DOHH2 (cell line): ENCODE measurements around the gene ALK.

Experiments
- H3F3A ChIP-seq: fragments of 200-600 bp; sonication (generic), shearing (Covaris generic); 2 replicates; pipeline ENCODE4 v1.6.0; 2016; ENCODE audit warnings: antibody characterized with exemption, mild to moderate bottlenecking; ENCODE audit not compliant: control insufficient read depth, insufficient read depth
- H3K27ac ChIP-seq: fragments of 200-600 bp; sonication (generic); 2 replicates; pipeline ENCODE4 v1.5.1; 2014; ENCODE audit warnings: low read depth, mild to moderate bottlenecking, low read length, moderate library complexity
- H3K27me3 ChIP-seq: fragments of 200-600 bp; sonication (generic); 2 replicates; pipeline ENCODE4 v1.6.1; 2014; ENCODE audit warnings: mild to moderate bottlenecking, low read length, mixed read lengths; ENCODE audit not compliant: control insufficient read depth
- H3K36me3 ChIP-seq: fragments of 200-600 bp; sonication (generic); 2 replicates; pipeline ENCODE4 v1.6.1; 2014; ENCODE audit warnings: mild to moderate bottlenecking, low read length, moderate library complexity, mixed read lengths; ENCODE audit not compliant: control insufficient read depth
- H3K4me1 ChIP-seq: fragments of 200-600 bp; sonication (generic); 2 replicates; pipeline ENCODE4 v1.6.1; 2014; ENCODE audit warnings: mild to moderate bottlenecking, low read length, mixed read lengths; ENCODE audit not compliant: control insufficient read depth
- H3K4me2 ChIP-seq: fragments of 200-600 bp; sonication (generic); 2 replicates; pipeline ENCODE4 v1.6.0; 2014; ENCODE audit warnings: mild to moderate bottlenecking, low read length, moderate library complexity
- H3K4me3 ChIP-seq: fragments of 200-600 bp; sonication (generic); 2 replicates; pipeline ENCODE4 v1.5.1; 2014; ENCODE audit warnings: mild to moderate bottlenecking, low read length, mixed read lengths
- H3K79me2 ChIP-seq: fragments of 200-600 bp; sonication (generic); 2 replicates; pipeline ENCODE4 v1.6.1; 2014; ENCODE audit warnings: mild to moderate bottlenecking, low read length, mixed read lengths; ENCODE audit not compliant: control insufficient read depth
- H3K9me2 ChIP-seq: fragments of 200-600 bp; sonication (generic); replicated peaks from 2 replicates; pipeline ENCODE4 v1.6.1; 2014; ENCODE audit warnings: mild to moderate bottlenecking, low read length, mixed read lengths; ENCODE audit not compliant: control insufficient read depth
- H3K9me3 ChIP-seq: fragments of 200-600 bp; sonication (generic); 2 replicates; pipeline ENCODE4 v1.6.1; 2014; ENCODE audit warnings: antibody characterized with exemption, low read length, mixed read lengths; ENCODE audit not compliant: control insufficient read depth, insufficient read depth
- H4K20me1 ChIP-seq: fragments of 200-600 bp; sonication (generic); 2 replicates; pipeline ENCODE4 v1.6.0; 2014; ENCODE audit warnings: low read depth, mild to moderate bottlenecking, antibody characterized with exemption, low read length, moderate library complexity; ENCODE audit not compliant: control insufficient read depth, insufficient read depth
- CTCF ChIP-seq: fragments of 200-600 bp; sonication (generic); IDR thresholded peaks from one replicate; pipeline ENCODE4 v1.5.1; 2014; ENCODE audit warnings: antibody characterized with exemption, mild to moderate bottlenecking, low read depth, low read length; ENCODE audit not compliant: poor library complexity, severe bottlenecking
- EZH2phosphoT487 ChIP-seq: fragments of 200-600 bp; sonication (generic); IDR thresholded peaks from 2 replicates; pipeline ENCODE4 v1.6.1; 2017; ENCODE audit warnings: borderline replicate concordance, mild to moderate bottlenecking, antibody characterized with exemption, low read length, moderate library complexity, mixed read lengths

ALK gene

GRCh38 chr2:29962922-29963321 is 41.5 kb upstream of the ALK start:
- TF ChIP-seq EZH2phosphoT487 (no peak), CTCF (no peak)
- no peak overlapping the region for H3K4me2 ChIP-seq
- no peaks in the 10 kb centered on the region for H3K4me1 ChIP-seq
- H3K9me2 ChIP-seq: no peaks in the 10 kb centered on the region
- no peak overlapping the region for H3K4me3 ChIP-seq
- H3K79me2 ChIP-seq: no peaks in the 10 kb centered on the region
- no peaks in the 10 kb centered on the region for H3K36me3 ChIP-seq
- H3F3A ChIP-seq: no peaks in the 10 kb centered on the region
- no peak overlapping the region for H3K27ac ChIP-seq
- H4K20me1 ChIP-seq: no peaks in the 10 kb centered on the region
- peaks cover 15% of the 10 kb centered on the region for H3K27me3 ChIP-seq
- H3K9me3 ChIP-seq: no peaks in the 10 kb centered on the region

GRCh38 chr2:29954316-29954715 is 32.9 kb upstream of the ALK start:
- Histone ChIP-seq H3K9me2 (no peaks in the 10 kb centered on the region), H3K4me1 (no peaks in the 10 kb centered on the region), H3K79me2 (no peaks in the 10 kb centered on the region), H3K36me3 (no peaks in the 10 kb centered on the region), H3K27ac (no peak overlapping the region), H3K4me3 (no peak overlapping the region), H3K4me2 (no peak overlapping the region), H3F3A (no peaks in the 10 kb centered on the region), H4K20me1 (no peaks in the 10 kb centered on the region), H3K9me3 (no peaks in the 10 kb centered on the region), H3K27me3 (peaks cover under 1% of the 10 kb centered on the region; the same call in 1 of the 2 replicates)
- TF ChIP-seq CTCF (no peak), EZH2phosphoT487 (no peak)

- Histone ChIP-seq H3K36me3 (no peaks in the 10 kb centered on the region), H3K79me2 (no peaks in the 10 kb centered on the region), H3K27me3 (peaks cover 7% of the 10 kb centered on the region), H3K4me3 (no peak overlapping the region), H3K4me2 (no peak overlapping the region), H3K9me2 (no peaks in the 10 kb centered on the region), H3K9me3 (no peaks in the 10 kb centered on the region), H3F3A (no peaks in the 10 kb centered on the region), H4K20me1 (no peaks in the 10 kb centered on the region), H3K4me1 (no peaks in the 10 kb centered on the region), H3K27ac (no peak overlapping the region)
- TF ChIP-seq CTCF: no peak
- no peak for TF ChIP-seq EZH2phosphoT487
These were observed 31.6 kb upstream of the ALK start for GRCh38 chr2:29952973-29953372.

- Histone ChIP-seq H3K79me2 (no peaks in the 10 kb centered on the region), H3K4me1 (no peaks in the 10 kb centered on the region), H3K27me3 (peaks cover 9% of the 10 kb centered on the region), H4K20me1 (no peaks in the 10 kb centered on the region), H3F3A (no peaks in the 10 kb centered on the region), H3K9me3 (no peaks in the 10 kb centered on the region), H3K9me2 (no peaks in the 10 kb centered on the region), H3K36me3 (no peaks in the 10 kb centered on the region), H3K27ac (no peak overlapping the region), H3K4me3 (no peak overlapping the region), H3K4me2 (no peak overlapping the region)
- TF ChIP-seq CTCF (no peak), EZH2phosphoT487 (no peak)
These were observed 30.2 kb upstream of the ALK start for GRCh38 chr2:29951576-29951975.
